SK-N-SH treated with all-trans-retinoic acid at 6 μM for 48 hours (cell line): ENCODE results near the gene DHX58.
"Not testable (repeated sequence)": the region's sequence is repeated elsewhere in the genome, so short reads cannot be mapped to it uniquely, and the experiment has no call there.

Experiments
- ATAC-seq: fragments of 200-7000 bp; cut with Tn5 transposase; 3 replicates; pipeline ENCODE4 v1.9.1; 2020; ENCODE audit warnings: mild to moderate bottlenecking, moderate library complexity
- ARNTL ChIP-seq: fragments of 450-650 bp; formaldehyde crosslinking; IDR thresholded peaks from 2 replicates; pipeline ENCODE4 v1.5.0; 2020; ENCODE audit warnings: low read depth, mild to moderate bottlenecking, moderate library complexity, borderline replicate concordance
- BACH2 ChIP-seq: fragments of 250-450 bp; sonication (Bioruptor Pico); IDR thresholded peaks from 2 replicates; pipeline ENCODE4 v1.9.0; 2021; ENCODE audit warnings: mild to moderate bottlenecking, borderline replicate concordance
- CSDC2 ChIP-seq: fragments of 250-450 bp; sonication (Bioruptor Pico); IDR thresholded peaks from 2 replicates; pipeline ENCODE4 v1.5.0; 2020; ENCODE audit warnings: mild to moderate bottlenecking, moderate library complexity
- ESRRG ChIP-seq: fragments of 250-450 bp; sonication (Bioruptor Pico); IDR thresholded peaks from 2 replicates; pipeline ENCODE4 v1.6.1; 2021; ENCODE audit warnings: mild to moderate bottlenecking
- ISL1 ChIP-seq: fragments of 250-450 bp; sonication (Bioruptor Pico); IDR thresholded peaks from 2 replicates; pipeline ENCODE4 v2.1.2; 2022; ENCODE audit warnings: mild to moderate bottlenecking, moderate library complexity
- OSR1 ChIP-seq: fragments of 250-450 bp; sonication (Bioruptor Pico); IDR thresholded peaks from 2 replicates; pipeline ENCODE4 v1.8.0; 2022; ENCODE audit warnings: moderate library complexity, mild to moderate bottlenecking, inconsistent platforms
- PPARA ChIP-seq: fragments of 250-450 bp; sonication (Bioruptor Pico); IDR thresholded peaks from 2 replicates; pipeline ENCODE4 v1.5.0; 2020; ENCODE audit warnings: mild to moderate bottlenecking, borderline replicate concordance
- RARB ChIP-seq: fragments of 250-450 bp; sonication (Bioruptor Pico); IDR thresholded peaks from 2 replicates; pipeline ENCODE4 v1.8.0; 2021; ENCODE audit warnings: mild to moderate bottlenecking, moderate library complexity
- SNAI2 ChIP-seq: fragments of 250-450 bp; sonication (Bioruptor Pico); IDR thresholded peaks from 2 replicates; pipeline ENCODE4 v1.5.0; 2020; ENCODE audit warnings: mild to moderate bottlenecking, moderate library complexity
- TOX ChIP-seq: fragments of 250-450 bp; sonication (Bioruptor Pico); IDR thresholded peaks from 2 replicates; pipeline ENCODE4 v1.8.0; 2021; ENCODE audit warnings: mild to moderate bottlenecking, moderate library complexity, borderline replicate concordance
- ZC3H10 ChIP-seq: fragments of 250-450 bp; sonication (Bioruptor Pico); IDR thresholded peaks from 2 replicates; pipeline ENCODE4 v1.5.1; 2021; ENCODE audit warnings: mild to moderate bottlenecking, moderate library complexity
- ZFP3 ChIP-seq: fragments of 250-450 bp; sonication (Bioruptor Pico); IDR thresholded peaks from 2 replicates; pipeline ENCODE4 v1.5.0; 2020; ENCODE audit warnings: mild to moderate bottlenecking, moderate library complexity
- ZFP30 ChIP-seq: fragments of 450-650 bp; formaldehyde crosslinking; IDR thresholded peaks from 2 replicates; pipeline ENCODE4 v1.5.0; 2022; ENCODE audit warnings: mild to moderate bottlenecking, moderate library complexity
- ZNF565 ChIP-seq: fragments of 450-650 bp; formaldehyde crosslinking; conservative IDR thresholded peaks from 2 replicates; pipeline ENCODE4 v1.5.0; 2020; ENCODE audit warnings: low read depth, mild to moderate bottlenecking, moderate library complexity
- ZNF8 ChIP-seq: fragments of 450-650 bp; formaldehyde crosslinking; IDR thresholded peaks from 2 replicates; pipeline ENCODE4 v1.5.0; 2020; ENCODE audit warnings: mild to moderate bottlenecking, moderate library complexity
- TF ChIP-seq, protein P1 (sequence below): fragments of 250-450 bp; sonication (Bioruptor Pico); IDR thresholded peaks from 2 replicates; pipeline ENCODE4 v1.8.0; 2021; ENCODE audit warnings: low read depth, mild to moderate bottlenecking, moderate library complexity, borderline replicate concordance
- TF ChIP-seq, protein P2 (sequence below): fragments of 250-450 bp; sonication (Bioruptor Pico); IDR thresholded peaks from 2 replicates; pipeline ENCODE4 v1.8.0; 2020; ENCODE audit warnings: mild to moderate bottlenecking, moderate library complexity, borderline replicate concordance
- TF ChIP-seq, protein P3 (sequence below): fragments of 250-450 bp; sonication (Bioruptor Pico); IDR thresholded peaks from 2 replicates; pipeline ENCODE4 v1.5.0; 2020; ENCODE audit warnings: mild to moderate bottlenecking, moderate library complexity
- TF ChIP-seq, protein P4 (sequence below): fragments of 250-450 bp; sonication (Bioruptor Pico); IDR thresholded peaks from 2 replicates; pipeline ENCODE4 v1.5.1; 2021; ENCODE audit warnings: mild to moderate bottlenecking, moderate library complexity

DHX58 gene

DNA sequence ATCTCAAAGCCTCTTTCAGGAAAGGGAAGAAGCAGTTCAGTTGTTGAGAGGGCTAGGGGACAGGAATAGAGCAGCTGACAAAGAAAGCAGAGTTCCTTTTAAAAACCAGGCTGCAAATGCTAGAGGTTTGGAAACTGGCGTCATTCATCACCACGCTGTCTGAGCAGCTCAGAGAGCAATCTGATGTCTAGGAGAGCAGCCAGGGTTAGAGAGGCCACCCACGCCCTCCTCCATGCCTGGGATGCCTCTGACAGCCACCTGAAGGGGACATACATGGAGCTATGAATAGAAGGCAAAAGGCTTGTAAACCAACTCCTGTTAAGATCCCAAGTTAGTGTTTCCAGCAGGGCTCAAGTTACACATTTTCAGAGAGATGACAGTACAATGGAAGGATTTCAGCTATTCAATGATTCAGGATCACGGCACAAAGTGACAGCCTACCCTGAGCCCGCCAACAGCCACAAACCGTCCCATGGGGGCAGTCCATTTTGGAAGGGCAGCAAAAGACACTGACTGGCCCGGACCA, 29.9 kb upstream of the DHX58 start:
- ATAC-seq = peak; percentile 87
- no peak for TF ChIP-seq TOX (CRISPR knock-in tag)
- TF ChIP-seq, protein P1, sequence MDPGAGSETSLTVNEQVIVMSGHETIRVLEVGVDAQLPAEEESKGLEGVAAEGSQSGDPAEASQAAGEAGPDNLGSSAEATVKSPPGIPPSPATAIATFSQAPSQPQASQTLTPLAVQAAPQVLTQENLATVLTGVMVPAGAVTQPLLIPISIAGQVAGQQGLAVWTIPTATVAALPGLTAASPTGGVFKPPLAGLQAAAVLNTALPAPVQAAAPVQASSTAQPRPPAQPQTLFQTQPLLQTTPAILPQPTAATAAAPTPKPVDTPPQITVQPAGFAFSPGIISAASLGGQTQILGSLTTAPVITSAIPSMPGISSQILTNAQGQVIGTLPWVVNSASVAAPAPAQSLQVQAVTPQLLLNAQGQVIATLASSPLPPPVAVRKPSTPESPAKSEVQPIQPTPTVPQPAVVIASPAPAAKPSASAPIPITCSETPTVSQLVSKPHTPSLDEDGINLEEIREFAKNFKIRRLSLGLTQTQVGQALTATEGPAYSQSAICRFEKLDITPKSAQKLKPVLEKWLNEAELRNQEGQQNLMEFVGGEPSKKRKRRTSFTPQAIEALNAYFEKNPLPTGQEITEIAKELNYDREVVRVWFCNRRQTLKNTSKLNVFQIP (CRISPR knock-in tag) = no peak
- TF ChIP-seq ISL1 = no peak
- TF ChIP-seq RARB = no peak
- TF ChIP-seq OSR1 (CRISPR knock-in tag) = no peak
- TF ChIP-seq, protein P2, sequence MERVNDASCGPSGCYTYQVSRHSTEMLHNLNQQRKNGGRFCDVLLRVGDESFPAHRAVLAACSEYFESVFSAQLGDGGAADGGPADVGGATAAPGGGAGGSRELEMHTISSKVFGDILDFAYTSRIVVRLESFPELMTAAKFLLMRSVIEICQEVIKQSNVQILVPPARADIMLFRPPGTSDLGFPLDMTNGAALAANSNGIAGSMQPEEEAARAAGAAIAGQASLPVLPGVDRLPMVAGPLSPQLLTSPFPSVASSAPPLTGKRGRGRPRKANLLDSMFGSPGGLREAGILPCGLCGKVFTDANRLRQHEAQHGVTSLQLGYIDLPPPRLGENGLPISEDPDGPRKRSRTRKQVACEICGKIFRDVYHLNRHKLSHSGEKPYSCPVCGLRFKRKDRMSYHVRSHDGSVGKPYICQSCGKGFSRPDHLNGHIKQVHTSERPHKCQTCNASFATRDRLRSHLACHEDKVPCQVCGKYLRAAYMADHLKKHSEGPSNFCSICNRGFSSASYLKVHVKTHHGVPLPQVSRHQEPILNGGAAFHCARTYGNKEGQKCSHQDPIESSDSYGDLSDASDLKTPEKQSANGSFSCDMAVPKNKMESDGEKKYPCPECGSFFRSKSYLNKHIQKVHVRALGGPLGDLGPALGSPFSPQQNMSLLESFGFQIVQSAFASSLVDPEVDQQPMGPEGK (CRISPR knock-in tag) = no peak
- no peak for TF ChIP-seq ESRRG (CRISPR knock-in tag)
- no peak for TF ChIP-seq CSDC2 (CRISPR knock-in tag)
- TF ChIP-seq ZFP3 (CRISPR knock-in tag) = no peak
- TF ChIP-seq, protein P3, sequence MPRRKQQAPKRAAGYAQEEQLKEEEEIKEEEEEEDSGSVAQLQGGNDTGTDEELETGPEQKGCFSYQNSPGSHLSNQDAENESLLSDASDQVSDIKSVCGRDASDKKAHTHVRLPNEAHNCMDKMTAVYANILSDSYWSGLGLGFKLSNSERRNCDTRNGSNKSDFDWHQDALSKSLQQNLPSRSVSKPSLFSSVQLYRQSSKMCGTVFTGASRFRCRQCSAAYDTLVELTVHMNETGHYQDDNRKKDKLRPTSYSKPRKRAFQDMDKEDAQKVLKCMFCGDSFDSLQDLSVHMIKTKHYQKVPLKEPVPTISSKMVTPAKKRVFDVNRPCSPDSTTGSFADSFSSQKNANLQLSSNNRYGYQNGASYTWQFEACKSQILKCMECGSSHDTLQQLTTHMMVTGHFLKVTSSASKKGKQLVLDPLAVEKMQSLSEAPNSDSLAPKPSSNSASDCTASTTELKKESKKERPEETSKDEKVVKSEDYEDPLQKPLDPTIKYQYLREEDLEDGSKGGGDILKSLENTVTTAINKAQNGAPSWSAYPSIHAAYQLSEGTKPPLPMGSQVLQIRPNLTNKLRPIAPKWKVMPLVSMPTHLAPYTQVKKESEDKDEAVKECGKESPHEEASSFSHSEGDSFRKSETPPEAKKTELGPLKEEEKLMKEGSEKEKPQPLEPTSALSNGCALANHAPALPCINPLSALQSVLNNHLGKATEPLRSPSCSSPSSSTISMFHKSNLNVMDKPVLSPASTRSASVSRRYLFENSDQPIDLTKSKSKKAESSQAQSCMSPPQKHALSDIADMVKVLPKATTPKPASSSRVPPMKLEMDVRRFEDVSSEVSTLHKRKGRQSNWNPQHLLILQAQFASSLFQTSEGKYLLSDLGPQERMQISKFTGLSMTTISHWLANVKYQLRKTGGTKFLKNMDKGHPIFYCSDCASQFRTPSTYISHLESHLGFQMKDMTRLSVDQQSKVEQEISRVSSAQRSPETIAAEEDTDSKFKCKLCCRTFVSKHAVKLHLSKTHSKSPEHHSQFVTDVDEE (CRISPR knock-in tag) = no peak
- no peak for TF ChIP-seq ZNF565
- no peak for TF ChIP-seq ZC3H10 (CRISPR knock-in tag)
- TF ChIP-seq SNAI2 (CRISPR knock-in tag) = no peak
- TF ChIP-seq BACH2 = no peak
- TF ChIP-seq, protein P4, sequence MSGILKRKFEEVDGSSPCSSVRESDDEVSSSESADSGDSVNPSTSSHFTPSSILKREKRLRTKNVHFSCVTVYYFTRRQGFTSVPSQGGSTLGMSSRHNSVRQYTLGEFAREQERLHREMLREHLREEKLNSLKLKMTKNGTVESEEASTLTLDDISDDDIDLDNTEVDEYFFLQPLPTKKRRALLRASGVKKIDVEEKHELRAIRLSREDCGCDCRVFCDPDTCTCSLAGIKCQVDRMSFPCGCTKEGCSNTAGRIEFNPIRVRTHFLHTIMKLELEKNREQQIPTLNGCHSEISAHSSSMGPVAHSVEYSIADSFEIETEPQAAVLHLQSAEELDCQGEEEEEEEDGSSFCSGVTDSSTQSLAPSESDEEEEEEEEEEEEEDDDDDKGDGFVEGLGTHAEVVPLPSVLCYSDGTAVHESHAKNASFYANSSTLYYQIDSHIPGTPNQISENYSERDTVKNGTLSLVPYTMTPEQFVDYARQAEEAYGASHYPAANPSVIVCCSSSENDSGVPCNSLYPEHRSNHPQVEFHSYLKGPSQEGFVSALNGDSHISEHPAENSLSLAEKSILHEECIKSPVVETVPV (CRISPR knock-in tag) = no peak
- no peak for TF ChIP-seq PPARA (CRISPR knock-in tag)

DNA sequence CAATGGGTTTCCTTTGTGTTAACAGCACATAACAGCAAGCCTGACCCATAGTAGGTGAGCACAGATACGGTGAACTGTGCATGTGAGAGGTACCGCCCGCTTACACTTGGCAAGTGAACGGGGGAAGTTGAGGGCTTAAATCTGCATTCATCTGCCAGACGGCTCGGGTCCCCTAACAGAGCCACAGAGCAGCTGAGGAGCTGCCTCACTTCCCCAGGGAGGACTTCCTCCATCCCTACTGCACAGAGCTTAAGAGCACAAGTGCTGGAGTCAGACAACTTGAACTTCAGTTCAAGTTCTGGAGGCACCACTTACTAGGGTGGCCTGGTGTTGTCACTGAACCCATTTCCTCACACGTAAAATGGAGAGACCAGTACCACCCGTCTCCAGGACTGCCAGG, 28.9 kb upstream of the DHX58 start:
- ATAC-seq = no peak
- TF ChIP-seq ZFP3 (CRISPR knock-in tag) = no peak
- no peak for TF ChIP-seq PPARA (CRISPR knock-in tag)
- TF ChIP-seq ZNF8 (CRISPR knock-in tag) = no peak

DNA sequence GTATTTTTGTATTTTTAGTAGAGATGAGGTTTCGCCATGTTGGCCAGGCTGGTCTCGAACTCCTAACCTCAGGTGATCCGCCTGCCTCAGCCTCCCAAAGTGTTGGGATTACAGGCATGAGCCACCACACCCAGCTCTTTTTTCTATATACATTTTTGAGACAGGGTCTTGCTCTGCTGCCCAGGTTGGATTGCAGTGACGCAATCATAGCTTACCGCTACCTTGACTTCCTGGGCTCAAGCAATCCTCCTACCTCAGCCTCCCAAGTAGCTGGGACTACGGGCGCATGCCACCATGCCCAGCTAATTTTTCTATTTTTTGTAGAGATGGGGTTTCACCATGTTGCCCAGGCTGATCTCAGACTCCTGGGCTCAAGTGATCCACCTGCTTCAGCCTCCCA, 28.2 kb upstream of the DHX58 start:
- ATAC-seq = not testable (repeated sequence)

DNA sequence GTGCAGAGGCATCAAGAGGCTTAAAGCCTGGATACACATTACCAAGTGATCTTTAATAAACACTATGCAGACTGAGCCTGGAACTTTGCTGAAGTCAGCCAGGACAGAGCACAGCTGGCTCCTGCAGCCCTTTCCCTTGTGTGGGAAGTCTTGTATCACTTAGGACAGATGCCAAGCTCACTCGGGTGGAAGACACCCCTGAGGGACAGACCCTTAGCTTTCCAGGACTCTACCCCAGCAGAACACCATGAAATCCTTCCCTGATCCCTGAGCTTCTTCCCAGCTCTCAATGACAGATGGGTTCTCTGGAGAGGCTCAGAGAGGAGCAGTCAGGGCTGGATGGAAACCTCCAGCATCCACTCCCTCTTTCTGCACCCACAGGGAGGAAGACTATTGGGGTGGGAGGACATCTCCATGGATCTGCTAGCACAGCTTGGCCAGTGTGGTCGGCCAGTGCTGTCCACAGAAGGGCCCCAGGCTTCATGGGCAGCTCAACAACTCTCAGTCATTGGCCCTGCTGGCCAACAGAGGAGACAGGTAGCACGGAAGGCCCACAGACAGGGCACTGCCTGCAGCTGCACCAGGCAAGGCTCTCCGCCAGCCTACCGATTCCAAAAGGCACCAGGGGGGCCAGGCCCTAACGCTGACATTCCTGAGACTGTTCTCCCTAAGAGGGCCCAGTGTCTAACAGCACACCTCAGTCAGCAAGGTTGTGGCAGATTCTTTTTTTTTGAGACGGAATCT, 26.4 kb upstream of the DHX58 start:
- no peak for ATAC-seq
- TF ChIP-seq ZFP30 (no peak), ZFP3 (CRISPR knock-in tag) (no peak), ARNTL (CRISPR knock-in tag) (no peak), ZNF565 (no peak), BACH2 (no peak), ZNF8 (CRISPR knock-in tag) (no peak), OSR1 (CRISPR knock-in tag) (no peak)
- TF ChIP-seq, protein P4 (CRISPR knock-in tag) = no peak
